ENCODE measurements around the gene LEMD1. TPM values are rescaled to one million over a fixed set of nuclear protein-coding genes. Genes with fewer than 3 reads are reported as not detected.
"Not testable (repeated sequence)": the region's sequence is repeated elsewhere in the genome, so short reads cannot be mapped to it uniquely, and the experiment has no call there.

LEMD1 gene
- total RNA-seq, 1 donor from 2014 or later, result not detected

DNA sequence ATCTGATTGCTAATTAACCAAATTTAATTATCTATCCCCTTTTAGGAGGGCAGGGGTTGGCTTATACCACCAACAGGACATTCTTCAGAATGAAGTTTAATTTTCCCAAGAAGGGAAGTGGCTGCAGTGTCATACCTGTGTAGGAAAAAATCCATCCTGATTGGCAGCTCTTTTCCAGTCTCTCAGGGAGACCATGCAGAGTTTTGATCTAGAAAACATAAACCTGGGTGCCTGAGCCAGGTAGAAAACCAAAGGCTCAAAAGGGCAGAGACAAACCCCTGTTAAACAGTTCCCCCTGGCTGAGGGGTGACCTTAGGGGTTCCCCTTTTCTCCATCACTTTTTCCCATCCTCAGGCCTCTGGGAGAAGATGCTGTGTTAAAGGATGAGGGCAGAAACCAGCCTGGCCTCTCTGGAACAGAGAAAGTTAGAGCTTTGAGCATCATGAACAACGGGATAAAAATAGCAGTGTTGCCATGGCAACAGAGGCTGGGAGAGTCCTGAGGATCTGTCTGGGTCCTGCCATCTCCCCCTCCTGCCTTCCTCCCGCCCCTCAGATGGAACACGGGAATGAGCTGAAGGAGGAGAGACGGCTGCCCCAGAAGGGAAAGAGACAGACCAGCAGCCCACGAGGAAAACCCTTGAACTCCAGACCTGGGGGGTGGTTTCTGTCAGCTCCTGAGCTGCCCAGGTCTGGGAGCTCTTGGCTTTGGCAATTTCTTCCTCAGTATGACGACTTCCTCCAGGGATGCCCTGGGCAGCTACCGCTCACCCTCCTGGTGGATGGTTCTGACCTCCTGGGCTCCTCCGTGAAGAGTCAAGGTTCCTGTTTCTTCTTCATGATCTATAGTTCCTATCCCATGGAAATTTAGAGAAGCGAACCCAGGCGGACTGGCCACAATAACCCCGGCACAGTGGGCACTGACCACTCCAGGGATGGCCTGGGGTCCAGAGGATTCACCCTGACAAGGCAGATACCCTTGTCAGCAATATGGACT is 14.0 kb upstream of the LEMD1 start:
- DNase-seq (no peak), ATAC-seq (ENCODE audit: poor library complexity) (no peak)
- intact Hi-C loops (cut with DNase I), result no loop called here

GRCh38 chr1:205434738-205435137 is 12.9 kb upstream of the LEMD1 start:
- intact Hi-C loops (cut with DNase I), result no loop called here
- DNase-seq (no peak), ATAC-seq (ENCODE audit: poor library complexity) (no peak)

DNA sequence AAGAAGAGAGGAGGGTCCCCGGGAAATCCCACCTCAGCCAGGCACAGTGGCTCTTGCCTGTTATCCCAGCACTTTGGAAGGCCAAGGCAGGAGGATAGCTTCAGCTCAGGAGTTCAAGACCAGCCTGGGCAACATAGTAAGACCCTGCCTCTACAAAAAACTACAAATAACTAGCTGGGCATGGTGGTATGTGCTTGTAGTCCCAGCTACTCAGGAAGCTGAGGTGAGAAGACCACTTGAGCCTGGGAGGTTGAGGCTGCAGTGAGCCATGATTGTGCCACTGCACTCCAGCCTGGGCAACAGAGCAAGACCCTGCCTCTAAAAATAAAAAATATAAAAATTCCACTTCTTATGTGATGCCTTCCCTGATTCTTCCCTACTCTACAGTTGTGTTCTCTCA is 10.8 kb upstream of the LEMD1 start:
- ATAC-seq (ENCODE audit: poor library complexity); DNase-seq; intact Hi-C loops (cut with DNase I): not testable (repeated sequence)

GRCh38 chr1:205432116-205432515 is 10.3 kb upstream of the LEMD1 start:
- ATAC-seq (ENCODE audit: poor library complexity) (no peak), DNase-seq (no peak)
- intact Hi-C loops (cut with DNase I), result no loop called here

DNA sequence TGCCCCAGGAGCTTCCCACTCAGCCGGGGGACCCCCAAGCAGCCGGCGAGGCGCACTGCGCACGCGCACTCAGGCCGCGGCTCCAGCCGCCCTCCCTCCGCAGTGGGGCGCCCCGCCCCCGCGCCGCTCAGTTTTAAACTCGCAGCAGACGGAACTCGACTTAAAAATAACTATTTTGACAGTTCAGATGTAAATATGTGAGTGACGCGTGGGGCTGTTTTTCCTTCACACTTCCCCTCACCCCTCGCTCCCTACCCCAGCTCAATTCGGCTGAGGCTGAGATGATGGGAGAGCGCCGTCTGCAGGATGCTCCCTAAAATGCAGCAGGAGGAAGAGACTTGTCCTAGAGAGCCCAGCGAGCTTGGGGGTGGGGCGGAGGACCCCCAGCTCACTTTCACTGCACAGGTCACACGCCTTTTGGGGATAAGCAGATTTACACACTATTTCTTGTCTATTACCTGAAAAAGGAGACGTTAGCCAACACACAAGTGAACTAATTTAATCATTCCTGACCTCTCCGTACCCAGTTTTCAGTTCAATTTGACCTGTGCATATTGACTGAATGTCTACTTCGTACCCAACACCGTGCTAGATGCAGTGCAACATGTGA is 8.9 kb upstream of the LEMD1 start:
- DNase-seq, result peak; percentile 71
- intact Hi-C loops (cut with DNase I), result no loop called here

GRCh38 chr1:205429762-205430695 is 8.2 kb upstream of the LEMD1 start:
- DNase-seq, result peak; percentile 13
- intact Hi-C loops (cut with DNase I), result no loop called here
- peak; percentile 21 for ATAC-seq (ENCODE audit: poor library complexity)

More for the DNA sequence above, 8.9 kb upstream of the LEMD1 start:
- ATAC-seq (ENCODE audit: poor library complexity), result peak; percentile 90

GRCh38 chr1:205424901-205425600 is 3.2 kb upstream of the LEMD1 start:
- DNase-seq, result no peak
- no peak for ATAC-seq (ENCODE audit: poor library complexity)
- intact Hi-C loops (cut with DNase I), result no loop called here

DNA sequence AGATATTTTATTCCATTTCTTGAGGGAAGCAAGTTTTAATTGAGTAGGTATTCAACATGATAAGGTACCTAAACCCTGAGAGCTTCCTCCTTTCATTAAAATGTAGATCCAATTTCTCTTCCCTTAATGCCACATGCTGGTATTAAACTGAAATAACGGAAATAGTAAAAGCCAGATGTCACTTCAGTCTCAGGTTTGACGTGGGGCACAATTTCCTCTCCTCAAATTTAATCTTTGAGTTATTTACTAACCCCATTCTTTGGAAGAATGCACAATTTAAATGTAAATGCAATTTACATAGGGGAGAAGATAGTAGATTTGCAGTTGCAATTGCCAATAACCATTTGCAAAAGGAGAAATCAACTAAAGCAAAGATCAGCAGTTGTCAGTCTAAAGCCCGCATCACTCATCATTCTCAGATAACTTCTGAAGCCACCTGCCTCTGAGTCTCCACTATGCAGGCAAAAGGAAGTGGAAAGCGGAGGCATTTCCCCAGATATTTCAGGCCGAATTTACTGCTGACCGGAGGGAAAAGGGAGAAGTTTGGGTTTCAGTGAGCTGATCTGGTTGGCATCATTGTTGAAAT is 2.1 kb upstream of the LEMD1 start:
- intact Hi-C loops (cut with DNase I), result no loop called here
- DNase-seq (no peak), ATAC-seq (ENCODE audit: poor library complexity) (no peak)

DNA sequence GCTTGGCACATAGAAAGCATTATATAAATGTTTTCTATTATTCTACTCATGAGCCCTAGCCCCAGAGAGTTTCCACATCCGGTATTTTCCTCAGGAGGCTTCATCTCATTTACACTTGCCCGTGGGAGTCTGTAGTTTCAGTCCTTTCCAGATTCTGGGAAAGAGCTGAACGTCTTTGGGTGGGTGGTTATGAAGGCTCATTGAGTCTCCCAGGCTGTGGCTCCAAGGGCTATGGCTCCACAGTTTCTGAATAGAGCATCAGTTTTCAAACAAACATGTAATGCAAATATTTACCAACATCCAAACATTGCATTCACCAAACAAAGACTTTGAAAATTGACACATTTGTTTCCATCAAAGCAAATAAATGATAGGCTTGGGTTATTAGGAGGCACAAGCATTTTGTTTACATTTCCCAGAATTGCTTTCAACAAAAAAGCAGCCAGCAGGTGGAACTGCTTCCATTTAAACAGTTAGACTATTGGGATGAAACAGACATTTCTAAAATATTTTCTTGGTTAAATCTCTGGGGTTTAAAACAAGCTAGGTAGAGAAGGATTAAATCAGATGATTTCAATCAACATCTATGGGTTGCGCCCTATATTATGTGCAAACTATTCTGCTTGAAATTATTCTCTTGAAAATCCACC is 1.3 kb upstream of the LEMD1 start:
- intact Hi-C loops (cut with DNase I), result no loop called here
- no peak for DNase-seq

DNA sequence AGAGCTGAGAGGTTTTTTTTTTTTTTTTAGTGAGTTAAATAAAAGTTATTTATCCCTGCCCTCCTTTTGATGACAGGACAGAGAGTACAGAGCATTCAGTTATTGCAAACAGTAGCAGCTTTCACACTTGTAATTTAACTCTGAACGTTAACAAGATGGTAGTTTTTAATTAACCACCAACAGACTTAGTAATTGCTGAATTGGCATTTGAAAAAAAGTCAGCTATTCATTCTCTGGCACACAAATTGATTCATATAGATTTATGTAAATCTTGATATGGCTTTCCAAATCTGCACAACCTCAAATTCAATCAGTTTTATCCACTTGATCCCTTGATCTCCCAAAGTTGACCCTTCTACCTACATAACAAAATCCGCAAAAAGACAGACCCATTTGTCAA is 918 bp downstream of the LEMD1 start:
- DNase-seq (no peak), ATAC-seq (ENCODE audit: poor library complexity) (no peak)
- intact Hi-C loops (cut with DNase I), result no loop called here

More for the DNA sequence above, 1.3 kb upstream of the LEMD1 start:
- no peak for ATAC-seq (ENCODE audit: poor library complexity)

- intact Hi-C loops (cut with DNase I), result no loop called here
- no peak for ATAC-seq (ENCODE audit: poor library complexity)
- no peak for DNase-seq
Measured at GRCh38 chr1:205417870-205418635, 3.8 kb downstream of the LEMD1 start.

DNA sequence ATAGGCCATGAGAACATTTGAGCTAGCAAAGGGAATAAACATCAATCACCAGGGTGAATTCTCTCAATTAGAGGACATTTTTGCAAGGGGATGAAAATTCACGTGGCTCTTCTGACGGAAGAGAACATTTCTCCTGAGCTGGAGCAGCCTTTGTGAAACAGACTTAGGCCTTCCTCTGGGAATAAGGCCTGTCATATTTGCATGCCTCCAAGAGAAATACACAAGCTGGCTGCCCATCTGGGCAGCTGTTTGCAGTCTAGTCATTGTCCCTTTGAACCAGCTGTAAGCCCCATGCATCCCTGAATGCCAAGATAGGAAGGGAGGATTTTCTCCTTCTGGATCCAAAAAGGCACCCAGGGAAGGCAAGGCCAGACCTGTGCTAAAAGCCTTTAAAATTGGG is 5.5 kb downstream of the LEMD1 start:
- DNase-seq (no peak), ATAC-seq (ENCODE audit: poor library complexity) (peak; percentile 57)
- intact Hi-C loops (cut with DNase I), result no loop called here

DNA sequence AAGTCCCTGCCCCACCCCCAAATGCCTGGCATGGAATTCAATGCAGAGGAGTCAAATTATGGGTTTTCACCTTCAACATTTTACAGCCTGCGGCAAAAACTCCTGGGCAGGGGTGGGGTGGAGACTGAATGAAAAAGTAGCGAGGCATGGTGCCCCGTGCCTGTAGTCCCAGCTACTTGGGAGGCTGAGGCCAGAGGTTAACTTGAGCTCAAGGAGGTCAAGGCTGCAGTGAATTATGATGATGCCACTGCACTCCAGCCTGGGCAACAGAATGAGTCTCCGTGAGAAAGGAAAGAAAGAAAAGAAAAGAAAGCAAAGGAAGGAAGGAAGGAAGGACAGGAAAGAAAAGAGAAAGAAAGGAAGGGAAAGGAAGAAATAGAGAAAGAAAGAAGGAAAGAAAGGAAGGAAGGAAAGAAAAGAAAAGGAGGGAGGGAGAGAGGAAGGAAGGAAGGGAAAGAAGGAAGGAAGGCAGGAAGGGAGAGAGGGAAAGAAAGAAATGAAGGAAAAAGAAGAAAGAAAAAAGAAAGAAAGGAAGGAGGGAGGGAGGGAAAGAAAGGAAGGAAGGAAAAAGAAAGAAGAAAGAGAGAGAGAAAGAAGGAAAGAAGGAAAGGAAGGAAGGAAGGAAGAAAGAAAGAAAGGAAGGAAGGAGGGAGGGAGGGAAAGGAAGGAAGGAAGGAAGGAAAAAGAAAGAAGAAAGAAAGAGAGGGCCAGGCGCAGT is 11.1 kb downstream of the LEMD1 start:
- intact Hi-C loops (cut with DNase I), result no loop called here
- DNase-seq, result no peak
- ATAC-seq (ENCODE audit: poor library complexity), result no peak

- ATAC-seq (ENCODE audit: poor library complexity) (no peak), DNase-seq (no peak)
- intact Hi-C loops (cut with DNase I), result no loop called here
Measured at GRCh38 chr1:205407970-205408369, 13.9 kb downstream of the LEMD1 start.

GRCh38 chr1:205406252-205406651 is 15.6 kb downstream of the LEMD1 start:
- ATAC-seq (ENCODE audit: poor library complexity); DNase-seq; intact Hi-C loops (cut with DNase I): not testable (repeated sequence)

- ATAC-seq (ENCODE audit: poor library complexity); intact Hi-C loops (cut with DNase I); DNase-seq: not testable (repeated sequence)
Measured at GRCh38 chr1:205404484-205404883, 17.4 kb downstream of the LEMD1 start.
